SK-N-SH treated with all-trans-retinoic acid at 6 μM for 48 hours (cell line): Measurements from ENCODE around the gene NFKB1.

ENCODE experiments used
- ESRRG ChIP-seq: fragments of 250-450 bp; sonication (Bioruptor Pico); IDR thresholded peaks from 2 replicates; pipeline ENCODE4 v1.6.1; 2021; ENCODE audit warnings: mild to moderate bottlenecking
- TF ChIP-seq, protein P1 (sequence below): fragments of 250-450 bp; sonication (Bioruptor Pico); IDR thresholded peaks from 2 replicates; pipeline ENCODE4 v1.8.0; 2020; ENCODE audit warnings: mild to moderate bottlenecking, moderate library complexity, borderline replicate concordance
- TF ChIP-seq, protein P2 (sequence below): fragments of 250-450 bp; sonication (Bioruptor Pico); IDR thresholded peaks from 2 replicates; pipeline ENCODE4 v1.5.0; 2020; ENCODE audit warnings: mild to moderate bottlenecking, moderate library complexity

DNA sequence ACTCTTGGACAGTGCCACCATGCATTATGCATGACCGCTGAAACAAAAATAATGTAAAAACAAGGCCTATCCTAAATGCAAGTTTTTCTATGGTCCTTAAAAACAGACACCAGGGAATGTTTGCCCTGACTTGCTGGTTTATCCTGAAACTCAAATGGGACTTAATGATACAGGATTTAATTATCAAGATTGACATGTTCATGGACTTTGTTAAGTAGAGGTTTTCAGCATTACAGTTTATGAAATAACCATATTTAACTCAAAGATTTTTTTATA is 1.3 kb downstream of the NFKB1 start:
- TF ChIP-seq, protein P1, sequence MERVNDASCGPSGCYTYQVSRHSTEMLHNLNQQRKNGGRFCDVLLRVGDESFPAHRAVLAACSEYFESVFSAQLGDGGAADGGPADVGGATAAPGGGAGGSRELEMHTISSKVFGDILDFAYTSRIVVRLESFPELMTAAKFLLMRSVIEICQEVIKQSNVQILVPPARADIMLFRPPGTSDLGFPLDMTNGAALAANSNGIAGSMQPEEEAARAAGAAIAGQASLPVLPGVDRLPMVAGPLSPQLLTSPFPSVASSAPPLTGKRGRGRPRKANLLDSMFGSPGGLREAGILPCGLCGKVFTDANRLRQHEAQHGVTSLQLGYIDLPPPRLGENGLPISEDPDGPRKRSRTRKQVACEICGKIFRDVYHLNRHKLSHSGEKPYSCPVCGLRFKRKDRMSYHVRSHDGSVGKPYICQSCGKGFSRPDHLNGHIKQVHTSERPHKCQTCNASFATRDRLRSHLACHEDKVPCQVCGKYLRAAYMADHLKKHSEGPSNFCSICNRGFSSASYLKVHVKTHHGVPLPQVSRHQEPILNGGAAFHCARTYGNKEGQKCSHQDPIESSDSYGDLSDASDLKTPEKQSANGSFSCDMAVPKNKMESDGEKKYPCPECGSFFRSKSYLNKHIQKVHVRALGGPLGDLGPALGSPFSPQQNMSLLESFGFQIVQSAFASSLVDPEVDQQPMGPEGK (CRISPR knock-in tag) = no peak
- TF ChIP-seq, protein P2, sequence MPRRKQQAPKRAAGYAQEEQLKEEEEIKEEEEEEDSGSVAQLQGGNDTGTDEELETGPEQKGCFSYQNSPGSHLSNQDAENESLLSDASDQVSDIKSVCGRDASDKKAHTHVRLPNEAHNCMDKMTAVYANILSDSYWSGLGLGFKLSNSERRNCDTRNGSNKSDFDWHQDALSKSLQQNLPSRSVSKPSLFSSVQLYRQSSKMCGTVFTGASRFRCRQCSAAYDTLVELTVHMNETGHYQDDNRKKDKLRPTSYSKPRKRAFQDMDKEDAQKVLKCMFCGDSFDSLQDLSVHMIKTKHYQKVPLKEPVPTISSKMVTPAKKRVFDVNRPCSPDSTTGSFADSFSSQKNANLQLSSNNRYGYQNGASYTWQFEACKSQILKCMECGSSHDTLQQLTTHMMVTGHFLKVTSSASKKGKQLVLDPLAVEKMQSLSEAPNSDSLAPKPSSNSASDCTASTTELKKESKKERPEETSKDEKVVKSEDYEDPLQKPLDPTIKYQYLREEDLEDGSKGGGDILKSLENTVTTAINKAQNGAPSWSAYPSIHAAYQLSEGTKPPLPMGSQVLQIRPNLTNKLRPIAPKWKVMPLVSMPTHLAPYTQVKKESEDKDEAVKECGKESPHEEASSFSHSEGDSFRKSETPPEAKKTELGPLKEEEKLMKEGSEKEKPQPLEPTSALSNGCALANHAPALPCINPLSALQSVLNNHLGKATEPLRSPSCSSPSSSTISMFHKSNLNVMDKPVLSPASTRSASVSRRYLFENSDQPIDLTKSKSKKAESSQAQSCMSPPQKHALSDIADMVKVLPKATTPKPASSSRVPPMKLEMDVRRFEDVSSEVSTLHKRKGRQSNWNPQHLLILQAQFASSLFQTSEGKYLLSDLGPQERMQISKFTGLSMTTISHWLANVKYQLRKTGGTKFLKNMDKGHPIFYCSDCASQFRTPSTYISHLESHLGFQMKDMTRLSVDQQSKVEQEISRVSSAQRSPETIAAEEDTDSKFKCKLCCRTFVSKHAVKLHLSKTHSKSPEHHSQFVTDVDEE (CRISPR knock-in tag) = no peak
- TF ChIP-seq ESRRG (CRISPR knock-in tag) = no peak
